K562 (cell line): ENCODE results near the gene EFNA2. TPM values are rescaled to one million over a fixed set of nuclear protein-coding genes. Genes with fewer than 3 reads are reported as not detected.
A peak's percentile ranks its signal among the peaks of the same experiment; 100 is the strongest.

Experiments used
- CCNT2 ChIP-seq: IDR thresholded peaks from 2 replicates; pipeline ENCODE4 v1.6.1; 2011; ENCODE audit warnings: borderline replicate concordance, low read depth, mild to moderate bottlenecking, moderate library complexity, mixed read lengths, low read length; ENCODE audit not compliant: insufficient read length; ENCODE audit errors: extremely low read depth
- CGGBP1 ChIP-seq: fragments of 250-450 bp; sonication (Bioruptor Pico); IDR thresholded peaks from 2 replicates; pipeline ENCODE4 v1.9.0; 2021; ENCODE audit warnings: mild to moderate bottlenecking
- CTCF ChIP-seq, 3 experiments: IDR thresholded peaks in 2 of 3; conservative IDR thresholded peaks in 1 of 3; 2 replicates each; pipeline ENCODE4 v1.5.1; 2011 to 2012; ENCODE audit warnings: low read length in 3 of 3, mild to moderate bottlenecking in 3 of 3, control low read depth in 2 of 3, improper control_type of control experiment in 1 of 3, inconsistent platforms in 1 of 3, low read depth in 1 of 3, mixed read lengths in 1 of 3, moderate library complexity in 1 of 3; ENCODE audit not compliant: insufficient read depth in 2 of 3
- DDX20 ChIP-seq: fragments of 450-650 bp; IDR thresholded peaks from 2 replicates; pipeline ENCODE4 v1.6.1; 2016; ENCODE audit warnings: missing genetic modification characterization, low read depth, mild to moderate bottlenecking, missing compliant biosample characterization, moderate library complexity
- DEAF1 ChIP-seq: fragments of 450-650 bp; formaldehyde crosslinking; IDR thresholded peaks from 2 replicates; pipeline ENCODE4 v1.4.0; 2020; ENCODE audit warnings: mild to moderate bottlenecking, moderate library complexity
- MTA3 ChIP-seq: fragments of 450-650 bp; formaldehyde crosslinking; IDR thresholded peaks from 2 replicates; pipeline ENCODE4 v1.6.1; 2017; ENCODE audit warnings: mild to moderate bottlenecking, borderline replicate concordance
- NCOR1 ChIP-seq: fragments of 450-650 bp; IDR thresholded peaks from 2 replicates; pipeline ENCODE4 v1.6.1; 2016; ENCODE audit warnings: mild to moderate bottlenecking, moderate library complexity
- SIN3A ChIP-seq, 2 experiments: fragments of 150-350 bp in 1 of 2; IDR thresholded peaks; 2 replicates each; pipeline ENCODE4 v1.6.1; 2011 to 2016; ENCODE audit warnings: borderline replicate concordance in 2 of 2, low read depth in 2 of 2, low read length in 2 of 2, mild to moderate bottlenecking in 2 of 2, moderate library complexity in 2 of 2; ENCODE audit not compliant: control insufficient read depth in 1 of 2
- SNAPC5 ChIP-seq: fragments of 250-450 bp; sonication (Bioruptor Pico); IDR thresholded peaks from 2 replicates; pipeline ENCODE4 v1.8.0; 2021; ENCODE audit warnings: moderate library complexity, mild to moderate bottlenecking, inconsistent platforms
- TARDBP ChIP-seq: fragments of 450-650 bp; IDR thresholded peaks from 2 replicates; pipeline ENCODE4 v1.6.1; 2016
- TEAD1 ChIP-seq, 2 experiments: fragments of 450-650 bp in 1 of 2; sonication (generic) in 1 of 2; formaldehyde crosslinking; IDR thresholded peaks; 2 replicates each; pipeline versions ENCODE4 v1.4.0 to v1.8.0; 2020 to 2022; ENCODE audit warnings: mild to moderate bottlenecking in 2 of 2, missing genetic modification reagents in 1 of 2
- VEZF1 ChIP-seq: fragments of 200-800 bp; sonication (Bioruptor generic); IDR thresholded peaks from 2 replicates; pipeline ENCODE4 v1.6.1; 2017; ENCODE audit warnings: missing genetic modification characterization, missing compliant biosample characterization
- ZBTB17 ChIP-seq: fragments of 450-650 bp; formaldehyde crosslinking; IDR thresholded peaks from 2 replicates; pipeline ENCODE4 v1.4.0; 2020; ENCODE audit warnings: mild to moderate bottlenecking
- ZNF263 ChIP-seq: sonication (generic); formaldehyde crosslinking; IDR thresholded peaks from 2 replicates; pipeline ENCODE4 v1.8.0; 2022; ENCODE audit warnings: mild to moderate bottlenecking, missing genetic modification reagents, borderline replicate concordance
- ZNF507 ChIP-seq: conservative IDR thresholded peaks from 2 replicates; pipeline ENCODE4 v1.6.1; 2017; ENCODE audit warnings: missing genetic modification characterization, missing compliant biosample characterization
- ZNF717 ChIP-seq: fragments of 250-450 bp; sonication (Bioruptor Pico); IDR thresholded peaks from 2 replicates; pipeline ENCODE4 v1.5.0; 2021
- ZNF830 ChIP-seq: fragments of 250-450 bp; sonication (Bioruptor Pico); IDR thresholded peaks from 2 replicates; pipeline ENCODE4 v1.5.0; 2021; ENCODE audit warnings: mild to moderate bottlenecking
- polyA plus RNA-seq, 8 experiments: library from polyadenylated mRNA; depleted of rRNA in 4 of 8; stranded (reverse) in 5 of 8; unstranded in 3 of 8; fragments of >200 nt; fragmentation: Nextera tagmentation in 2 of 8; fragmentation: Illumina TruSeq in 1 of 8; extraction: Ambion mirVana in 2 of 8; extraction: Trizol in 1 of 8; gene quantifications; 2 replicates each; pipeline versions ENCODE4 v1.2.1 to v1.2.3, GENCODE V29; 2011 to 2014; ENCODE audit warnings: inconsistent platforms in 1 of 8, missing spikeins in 1 of 8
- total RNA-seq, 7 experiments: library from RNA; depleted of rRNA in 6 of 7; stranded (reverse); fragments of >200 nt in 6 of 7; fragmentation: Illumina TruSeq in 2 of 7; extraction: Trizol in 2 of 7; gene quantifications; 2 replicates each; pipeline versions ENCODE4 v1.2.1 to v1.2.3, GENCODE V29; 2011 to 2021; ENCODE audit warnings: low replicate concordance in 1 of 7
- TF ChIP-seq, protein P1 (sequence below): fragments of 250-450 bp; sonication (Bioruptor Pico); IDR thresholded peaks from 2 replicates; pipeline ENCODE4 v1.5.1; 2021; ENCODE audit warnings: mild to moderate bottlenecking

The EFNA2 gene
- total and polyA plus RNA-seq, 9 of the 15 experiments (the other 6 are each of a cell fraction or from before 2014, with no cell fraction given): 0.11 to 0.44 (median 0.15) TPM; not detected in 6

DNA sequence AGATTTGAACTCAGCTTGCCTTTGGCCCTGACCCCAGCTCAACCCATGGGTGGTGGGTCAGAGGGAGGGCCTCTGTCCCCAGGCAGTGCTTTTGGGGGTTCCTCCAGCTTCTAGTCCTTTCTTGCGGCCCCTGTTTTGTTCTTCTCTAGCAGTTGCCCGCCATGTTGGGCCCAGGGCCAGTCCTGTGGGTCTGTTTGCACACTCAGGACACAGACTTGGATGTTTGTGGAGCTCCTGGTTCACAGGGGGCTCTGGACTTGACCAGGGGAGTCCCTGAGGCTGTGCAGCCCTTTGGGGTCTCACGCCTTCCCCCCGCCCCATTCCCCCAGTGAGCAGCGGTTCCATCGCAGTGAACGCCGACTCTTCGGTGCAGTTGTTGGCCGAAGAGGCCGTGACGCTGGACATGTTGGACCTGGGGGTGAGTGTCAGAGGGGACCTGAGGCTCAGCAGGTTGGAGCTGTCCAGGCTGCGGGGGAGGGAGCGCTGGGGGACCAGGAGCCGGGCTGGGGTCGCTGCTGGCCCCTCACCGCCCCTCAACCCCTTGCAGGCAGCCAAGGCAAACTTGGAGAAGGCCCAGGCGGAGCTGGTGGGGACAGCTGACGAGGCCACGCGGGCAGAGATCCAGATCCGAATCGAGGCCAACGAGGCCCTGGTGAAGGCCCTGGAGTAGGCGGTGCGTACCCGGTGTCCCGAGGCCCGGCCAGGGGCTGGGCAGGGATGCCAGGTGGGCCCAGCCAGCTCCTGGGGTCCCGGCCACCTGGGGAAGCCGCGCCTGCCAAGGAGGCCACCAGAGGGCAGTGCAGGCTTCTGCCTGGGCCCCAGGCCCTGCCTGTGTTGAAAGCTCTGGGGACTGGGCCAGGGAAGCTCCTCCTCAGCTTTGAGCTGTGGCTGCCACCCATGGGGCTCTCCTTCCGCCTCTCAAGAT lies 41.6 kb upstream of the EFNA2 start (continued):
- TF ChIP-seq DDX20 (no peak), TEAD1 (CRISPR knock-in tag; IDR thresholded peaks at IDR 0.05) (0 out of 4 replicates have a peak, but pooled peaks of 1 of the 2 experiments have one; percentile 48), NCOR1 (no peak), ZNF717 (CRISPR knock-in tag) (no peak), MTA3 (no peak), CTCF (IDR thresholded peaks at IDR 0.05 in 2 of 3, conservative IDR thresholded peaks at IDR 0.05 in 1 of 3; ENCODE audit: insufficient read depth in 2 of 3, low read depth in 1 of 3, low read length in 3 of 3) (peak; percentile 92 to 94 (median 94)), ZNF507 (tag) (no peak), ZBTB17 (CRISPR knock-in tag) (0 out of 2 replicates have a peak, but pooled peaks have one; percentile 21), CCNT2 (peak; percentile 58), TARDBP (no peak), DEAF1 (peak; percentile 78), ZNF263 (CRISPR knock-in tag) (peak; percentile 70), SIN3A (IDR thresholded peaks at IDR 0.05; ENCODE audit: borderline replicate concordance in 2 of 2, control insufficient read depth in 1 of 2, low read depth in 2 of 2, low read length in 2 of 2) (peak in 1 of 2 experiments; percentile 53; a peak in 1 of 4 replicates), CGGBP1 (CRISPR knock-in tag) (no peak), ZNF830 (CRISPR knock-in tag) (no peak), SNAPC5 (CRISPR knock-in tag) (no peak), VEZF1 (CRISPR knock-in tag) (peak; percentile 16; the same call in 1 of the 2 replicates)
- TF ChIP-seq, protein P1, sequence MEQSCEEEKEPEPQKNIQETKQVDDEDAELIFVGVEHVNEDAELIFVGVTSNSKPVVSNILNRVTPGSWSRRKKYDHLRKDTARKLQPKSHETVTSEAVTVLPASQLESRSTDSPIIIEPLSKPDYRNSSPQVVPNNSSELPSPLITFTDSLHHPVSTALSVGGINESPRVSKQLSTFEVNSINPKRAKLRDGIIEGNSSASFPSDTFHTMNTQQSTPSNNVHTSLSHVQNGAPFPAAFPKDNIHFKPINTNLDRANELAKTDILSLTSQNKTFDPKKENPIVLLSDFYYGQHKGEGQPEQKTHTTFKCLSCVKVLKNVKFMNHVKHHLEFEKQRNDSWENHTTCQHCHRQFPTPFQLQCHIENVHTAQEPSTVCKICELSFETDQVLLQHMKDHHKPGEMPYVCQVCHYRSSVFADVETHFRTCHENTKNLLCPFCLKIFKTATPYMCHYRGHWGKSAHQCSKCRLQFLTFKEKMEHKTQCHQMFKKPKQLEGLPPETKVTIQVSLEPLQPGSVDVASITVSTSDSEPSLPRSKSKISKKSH (CRISPR knock-in tag): no peak
